Measurements from ENCODE around the gene GOLGA6D.
"Not testable (repeated sequence)": the region's sequence is repeated elsewhere in the genome, so short reads cannot be mapped to it uniquely, and the experiment has no call there.

GOLGA6D gene

GRCh38 chr15:75282572-75282971 lies at the start of gene GOLGA6D:
Gene GOLGA6D, plus strand, starts transcription at chr15:75282835. Its CDS starts 41 bp downstream, at chr15:75282876.
- not testable (repeated sequence) for H3K4me1 ChIP-seq (ENCODE audit: control insufficient read depth, low read length); H3F3A ChIP-seq (ENCODE audit: control insufficient read depth, insufficient read depth); H4K20me1 ChIP-seq (ENCODE audit: control insufficient read depth, insufficient read depth, low read depth, low read length); H3K27ac ChIP-seq (ENCODE audit: low read depth, low read length); H3K36me3 ChIP-seq (ENCODE audit: control insufficient read depth, low read length); H3K4me2 ChIP-seq (ENCODE audit: low read length); H3K9me2 ChIP-seq (replicated peaks; ENCODE audit: control insufficient read depth, low read length); H3K9me3 ChIP-seq (ENCODE audit: control insufficient read depth, insufficient read depth, low read length); H3K27me3 ChIP-seq (ENCODE audit: control insufficient read depth, low read length); H3K79me2 ChIP-seq (ENCODE audit: control insufficient read depth, low read length); H3K4me3 ChIP-seq (ENCODE audit: low read length)

- Histone ChIP-seq H4K20me1 (ENCODE audit: control insufficient read depth, insufficient read depth, low read depth, low read length) (no peaks in the 10 kb centered on the region; the same call in 1 of the 2 replicates), H3K27ac (ENCODE audit: low read depth, low read length) (no peak overlapping the region), H3K79me2 (ENCODE audit: control insufficient read depth, low read length) (no peaks in the 10 kb centered on the region), H3K9me3 (ENCODE audit: control insufficient read depth, insufficient read depth, low read length) (no peaks in the 10 kb centered on the region), H3K27me3 (ENCODE audit: control insufficient read depth, low read length) (peaks cover 5% of the 10 kb centered on the region; the same call in 1 of the 2 replicates), H3K9me2 (replicated peaks; ENCODE audit: control insufficient read depth, low read length) (no peaks in the 10 kb centered on the region), H3K4me2 (ENCODE audit: low read length) (no peak overlapping the region), H3K4me3 (ENCODE audit: low read length) (no peak overlapping the region), H3F3A (ENCODE audit: control insufficient read depth, insufficient read depth) (no peaks in the 10 kb centered on the region), H3K4me1 (ENCODE audit: control insufficient read depth, low read length) (no peaks in the 10 kb centered on the region), H3K36me3 (ENCODE audit: control insufficient read depth, low read length) (no peaks in the 10 kb centered on the region)
- no peak for TF ChIP-seq EZH2phosphoT487 (IDR thresholded peaks at IDR 0.05; ENCODE audit: borderline replicate concordance, low read length)
- no peak for TF ChIP-seq CTCF (IDR thresholded peaks at IDR 0.05; ENCODE audit: low read depth, low read length, poor library complexity, severe bottlenecking)
These were observed 49.0 kb upstream of the GOLGA6D start for GRCh38 chr15:75233504-75234190.

- Histone ChIP-seq H3K27ac (ENCODE audit: low read depth, low read length) (no peak overlapping the region), H3K27me3 (ENCODE audit: control insufficient read depth, low read length) (peaks cover 3% of the 10 kb centered on the region; the same call in 1 of the 2 replicates), H3K4me3 (ENCODE audit: low read length) (no peak overlapping the region), H3K4me1 (ENCODE audit: control insufficient read depth, low read length) (no peaks in the 10 kb centered on the region), H3K4me2 (ENCODE audit: low read length) (no peak overlapping the region), H4K20me1 (ENCODE audit: control insufficient read depth, insufficient read depth, low read depth, low read length) (no peaks in the 10 kb centered on the region; the same call in 1 of the 2 replicates), H3K36me3 (ENCODE audit: control insufficient read depth, low read length) (no peaks in the 10 kb centered on the region), H3F3A (ENCODE audit: control insufficient read depth, insufficient read depth) (no peaks in the 10 kb centered on the region), H3K9me3 (ENCODE audit: control insufficient read depth, insufficient read depth, low read length) (no peaks in the 10 kb centered on the region), H3K9me2 (replicated peaks; ENCODE audit: control insufficient read depth, low read length) (no peaks in the 10 kb centered on the region), H3K79me2 (ENCODE audit: control insufficient read depth, low read length) (no peaks in the 10 kb centered on the region)
- no peak for TF ChIP-seq EZH2phosphoT487 (IDR thresholded peaks at IDR 0.05; ENCODE audit: borderline replicate concordance, low read length)
These were observed 48.3 kb upstream of the GOLGA6D start for GRCh38 chr15:75234191-75234810.

- H3K9me2 ChIP-seq (replicated peaks; ENCODE audit: control insufficient read depth, low read length) = no peaks in the 10 kb centered on the region
- H3K4me3 ChIP-seq (ENCODE audit: low read length) = no peak overlapping the region
- H3K4me2 ChIP-seq (ENCODE audit: low read length) = no peak overlapping the region
- no peaks in the 10 kb centered on the region for H3F3A ChIP-seq (ENCODE audit: control insufficient read depth, insufficient read depth)
- H3K79me2 ChIP-seq (ENCODE audit: control insufficient read depth, low read length) = no peaks in the 10 kb centered on the region
- no peaks in the 10 kb centered on the region for H3K36me3 ChIP-seq (ENCODE audit: control insufficient read depth, low read length)
- H4K20me1 ChIP-seq (ENCODE audit: control insufficient read depth, insufficient read depth, low read depth, low read length) = no peaks in the 10 kb centered on the region; the same call in 1 of the 2 replicates
- H3K4me1 ChIP-seq (ENCODE audit: control insufficient read depth, low read length) = no peaks in the 10 kb centered on the region
- H3K27ac ChIP-seq (ENCODE audit: low read depth, low read length) = no peak overlapping the region
- peaks cover 3% of the 10 kb centered on the region; the same call in 1 of the 2 replicates for H3K27me3 ChIP-seq (ENCODE audit: control insufficient read depth, low read length)
- TF ChIP-seq EZH2phosphoT487 (IDR thresholded peaks at IDR 0.05; ENCODE audit: borderline replicate concordance, low read length) (no peak), CTCF (IDR thresholded peaks at IDR 0.05; ENCODE audit: low read depth, low read length, poor library complexity, severe bottlenecking) (no peak)
- no peaks in the 10 kb centered on the region for H3K9me3 ChIP-seq (ENCODE audit: control insufficient read depth, insufficient read depth, low read length)
These were observed 47.5 kb upstream of the GOLGA6D start for GRCh38 chr15:75235051-75235673.

Data from DOHH2 (cell line).